WTC11 (cell line): ENCODE data around the gene CELSR1. TPM values are rescaled to one million over a fixed set of nuclear protein-coding genes. Genes with fewer than 3 reads are reported as not detected.

Experiments
- ATAC-seq: fragments of 200-7000 bp; cut with Tn5 transposase; 2 replicates; pipeline ENCODE4 v1.10.0; 2021; ENCODE audit warnings: mild to moderate bottlenecking, moderate library complexity
- CTCF ChIA-PET: fragments of 300-600 bp; sonication (Branson Sonifier 250); formaldehyde crosslinking; loops from one replicate; lab custom pipeline; 2021; ENCODE audit warnings: antibody characterized with exemption; lab: Charles Lee
- POLR2A ChIA-PET: fragments of 350-600 bp; sonication (Branson Sonifier 250); formaldehyde crosslinking; loops from one replicate; lab custom pipeline; 2021; ENCODE audit warnings: antibody characterized with exemption; lab: Charles Lee
- DNase-seq: peaks from one replicate; pipeline ENCODE4 v3.0.0; 2021; ENCODE audit warnings: low spot score
- H3K27ac Mint-ChIP-seq: 2 replicates; pipeline ENCODE4 v1.8.0; 2021; ENCODE audit warnings: mixed read lengths
- H3K27me3 Mint-ChIP-seq: 2 replicates; pipeline ENCODE4 v1.8.0; 2021; ENCODE audit warnings: low read depth, mild to moderate bottlenecking, moderate library complexity, mixed read lengths
- H3K36me3 Mint-ChIP-seq: 2 replicates; pipeline ENCODE4 v1.8.0; 2021; ENCODE audit warnings: mixed read lengths
- H3K4me1 Mint-ChIP-seq: 2 replicates; pipeline ENCODE4 v1.8.0; 2022; ENCODE audit warnings: mixed read lengths
- H3K4me3 Mint-ChIP-seq: 2 replicates; pipeline ENCODE4 v1.8.0; 2021; ENCODE audit warnings: mild to moderate bottlenecking, moderate library complexity, mixed read lengths
- H3K9me3 Mint-ChIP-seq: 2 replicates; pipeline ENCODE4 v1.8.0; 2021; ENCODE audit warnings: mixed read lengths
- ARID4B ChIP-seq: sonication (generic); formaldehyde crosslinking; IDR thresholded peaks from 2 replicates; pipeline ENCODE4 v1.8.0; 2023; ENCODE audit warnings: missing genetic modification reagents, mild to moderate bottlenecking, borderline replicate concordance
- EMX1 ChIP-seq: fragments of 250-450 bp; sonication (Bioruptor Pico); IDR thresholded peaks from 2 replicates; pipeline ENCODE4 v1.8.0; 2021; ENCODE audit warnings: mild to moderate bottlenecking
- ERG ChIP-seq: fragments of 250-450 bp; sonication (Bioruptor Pico); IDR thresholded peaks from 2 replicates; pipeline ENCODE4 v1.8.0; 2021; ENCODE audit warnings: mild to moderate bottlenecking
- FOXP1 ChIP-seq: sonication (generic); formaldehyde crosslinking; IDR thresholded peaks from 2 replicates; pipeline ENCODE4 v1.8.0; 2022; ENCODE audit warnings: missing genetic modification reagents, mild to moderate bottlenecking, moderate library complexity, borderline replicate concordance
- MYBL2 ChIP-seq: sonication (generic); formaldehyde crosslinking; IDR thresholded peaks from 2 replicates; pipeline ENCODE4 v1.8.1; 2023; ENCODE audit warnings: mild to moderate bottlenecking, moderate library complexity, missing genetic modification reagents
- NR2C2 ChIP-seq: sonication (generic); formaldehyde crosslinking; IDR thresholded peaks from 2 replicates; pipeline ENCODE4 v1.8.0; 2022; ENCODE audit warnings: mild to moderate bottlenecking, missing genetic modification reagents
- NR3C1 ChIP-seq: sonication (generic); formaldehyde crosslinking; conservative IDR thresholded peaks from 2 replicates; pipeline ENCODE4 v1.8.1; 2023; ENCODE audit warnings: low read depth, mild to moderate bottlenecking, missing genetic modification reagents
- OVOL2 ChIP-seq: fragments of 250-450 bp; sonication (Bioruptor Pico); IDR thresholded peaks from 2 replicates; pipeline ENCODE4 v1.9.0; 2021; ENCODE audit warnings: mild to moderate bottlenecking, borderline replicate concordance
- PRRX2 ChIP-seq: fragments of 250-450 bp; sonication (Bioruptor Pico); IDR thresholded peaks from 2 replicates; pipeline ENCODE4 v1.8.0; 2021; ENCODE audit warnings: mild to moderate bottlenecking
- RELA ChIP-seq: sonication (generic); formaldehyde crosslinking; IDR thresholded peaks from 2 replicates; pipeline ENCODE4 v1.8.1; 2022; ENCODE audit warnings: missing genetic modification reagents, mild to moderate bottlenecking, borderline replicate concordance
- TP53 ChIP-seq: sonication (generic); formaldehyde crosslinking; IDR thresholded peaks from 2 replicates; pipeline ENCODE4 v1.8.1; 2023; ENCODE audit warnings: mild to moderate bottlenecking, missing genetic modification reagents
- ZBTB21 ChIP-seq: sonication (generic); formaldehyde crosslinking; IDR thresholded peaks from 2 replicates; pipeline ENCODE4 v1.8.1; 2023; ENCODE audit warnings: mild to moderate bottlenecking, missing genetic modification reagents, borderline replicate concordance
- total RNA-seq: library from RNA; stranded (reverse); gene quantifications from 3 replicates; pipeline ENCODE4 v1.2.3, GENCODE V29; 2021
- TF ChIP-seq, protein P1 (sequence below): sonication (generic); formaldehyde crosslinking; IDR thresholded peaks from 2 replicates; pipeline ENCODE4 v1.8.1; 2023; ENCODE audit warnings: mild to moderate bottlenecking, missing genetic modification reagents, moderate library complexity
- TF ChIP-seq, protein P2 (sequence below): sonication (generic); formaldehyde crosslinking; IDR thresholded peaks from 2 replicates; pipeline ENCODE4 v1.8.1; 2023; ENCODE audit warnings: mild to moderate bottlenecking, moderate library complexity, missing genetic modification reagents
- TF ChIP-seq, protein P3 (sequence below): sonication (generic); formaldehyde crosslinking; IDR thresholded peaks from 2 replicates; pipeline ENCODE4 v1.8.0; 2022; ENCODE audit warnings: mild to moderate bottlenecking, missing genetic modification reagents
- TF ChIP-seq, protein P4 (sequence below): sonication (generic); formaldehyde crosslinking; IDR thresholded peaks from 2 replicates; pipeline ENCODE4 v1.8.1; 2022; ENCODE audit warnings: mild to moderate bottlenecking, missing genetic modification reagents, moderate library complexity, borderline replicate concordance

Gene CELSR1
- total RNA-seq, 1 experiment from 2014 or later, result 16.8 TPM

DNA sequence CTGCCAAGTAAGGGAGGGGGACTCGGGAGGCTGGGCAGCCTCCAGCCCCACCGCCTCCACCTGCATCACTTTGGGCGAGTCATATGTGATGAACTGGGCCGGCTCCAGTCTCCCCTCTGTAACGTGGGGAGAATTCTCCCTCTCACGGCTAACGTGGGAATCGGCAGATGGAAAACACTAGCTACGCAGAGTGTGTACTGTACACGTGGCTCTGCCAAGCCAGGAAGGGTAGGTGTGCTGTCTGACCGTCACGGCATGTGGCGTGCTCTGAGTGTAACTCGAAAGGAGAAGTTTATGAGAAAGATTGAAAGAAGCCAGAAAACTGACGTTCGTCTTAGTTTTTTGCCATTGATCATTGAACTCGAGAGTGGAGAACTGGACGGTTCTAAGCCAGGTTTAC, 188.2 kb downstream of the CELSR1 start:
- Mint-ChIP-seq H3K36me3 (peaks cover 75% of the 10 kb centered on the region), H3K9me3 (no peaks in the 10 kb centered on the region), H3K27ac (no peak overlapping the region), H3K27me3 (no peaks in the 10 kb centered on the region), H3K4me3 (no peak overlapping the region), H3K4me1 (no peaks in the 10 kb centered on the region)
- ChIA-PET POLR2A (no interaction called here), CTCF (no interaction called here)
- DNase-seq, result no peak
- TF ChIP-seq, protein P1, sequence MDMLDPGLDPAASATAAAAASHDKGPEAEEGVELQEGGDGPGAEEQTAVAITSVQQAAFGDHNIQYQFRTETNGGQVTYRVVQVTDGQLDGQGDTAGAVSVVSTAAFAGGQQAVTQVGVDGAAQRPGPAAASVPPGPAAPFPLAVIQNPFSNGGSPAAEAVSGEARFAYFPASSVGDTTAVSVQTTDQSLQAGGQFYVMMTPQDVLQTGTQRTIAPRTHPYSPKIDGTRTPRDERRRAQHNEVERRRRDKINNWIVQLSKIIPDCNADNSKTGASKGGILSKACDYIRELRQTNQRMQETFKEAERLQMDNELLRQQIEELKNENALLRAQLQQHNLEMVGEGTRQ, result no peak
- TF ChIP-seq NR2C2 (CRISPR knock-in tag) (no peak), ARID4B (CRISPR knock-in tag) (no peak), ERG (CRISPR knock-in tag) (no peak), FOXP1 (no peak), MYBL2 (no peak), TP53 (CRISPR knock-in tag) (no peak), NR3C1 (CRISPR knock-in tag) (no peak), OVOL2 (no peak), ZBTB21 (CRISPR knock-in tag) (no peak), PRRX2 (CRISPR knock-in tag) (no peak), EMX1 (CRISPR knock-in tag) (no peak), RELA (no peak)
- TF ChIP-seq, protein P2, sequence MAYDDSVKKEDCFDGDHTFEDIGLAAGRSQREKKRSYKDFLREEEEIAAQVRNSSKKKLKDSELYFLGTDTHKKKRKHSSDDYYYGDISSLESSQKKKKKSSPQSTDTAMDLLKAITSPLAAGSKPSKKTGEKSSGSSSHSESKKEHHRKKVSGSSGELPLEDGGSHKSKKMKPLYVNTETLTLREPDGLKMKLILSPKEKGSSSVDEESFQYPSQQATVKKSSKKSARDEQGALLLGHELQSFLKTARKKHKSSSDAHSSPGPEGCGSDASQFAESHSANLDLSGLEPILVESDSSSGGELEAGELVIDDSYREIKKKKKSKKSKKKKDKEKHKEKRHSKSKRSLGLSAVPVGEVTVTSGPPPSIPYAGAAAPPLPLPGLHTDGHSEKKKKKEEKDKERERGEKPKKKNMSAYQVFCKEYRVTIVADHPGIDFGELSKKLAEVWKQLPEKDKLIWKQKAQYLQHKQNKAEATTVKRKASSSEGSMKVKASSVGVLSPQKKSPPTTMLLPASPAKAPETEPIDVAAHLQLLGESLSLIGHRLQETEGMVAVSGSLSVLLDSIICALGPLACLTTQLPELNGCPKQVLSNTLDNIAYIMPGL (CRISPR knock-in tag), result no peak
- TF ChIP-seq, protein P3, sequence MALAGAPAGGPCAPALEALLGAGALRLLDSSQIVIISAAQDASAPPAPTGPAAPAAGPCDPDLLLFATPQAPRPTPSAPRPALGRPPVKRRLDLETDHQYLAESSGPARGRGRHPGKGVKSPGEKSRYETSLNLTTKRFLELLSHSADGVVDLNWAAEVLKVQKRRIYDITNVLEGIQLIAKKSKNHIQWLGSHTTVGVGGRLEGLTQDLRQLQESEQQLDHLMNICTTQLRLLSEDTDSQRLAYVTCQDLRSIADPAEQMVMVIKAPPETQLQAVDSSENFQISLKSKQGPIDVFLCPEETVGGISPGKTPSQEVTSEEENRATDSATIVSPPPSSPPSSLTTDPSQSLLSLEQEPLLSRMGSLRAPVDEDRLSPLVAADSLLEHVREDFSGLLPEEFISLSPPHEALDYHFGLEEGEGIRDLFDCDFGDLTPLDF (CRISPR knock-in tag), result no peak
- TF ChIP-seq, protein P4, sequence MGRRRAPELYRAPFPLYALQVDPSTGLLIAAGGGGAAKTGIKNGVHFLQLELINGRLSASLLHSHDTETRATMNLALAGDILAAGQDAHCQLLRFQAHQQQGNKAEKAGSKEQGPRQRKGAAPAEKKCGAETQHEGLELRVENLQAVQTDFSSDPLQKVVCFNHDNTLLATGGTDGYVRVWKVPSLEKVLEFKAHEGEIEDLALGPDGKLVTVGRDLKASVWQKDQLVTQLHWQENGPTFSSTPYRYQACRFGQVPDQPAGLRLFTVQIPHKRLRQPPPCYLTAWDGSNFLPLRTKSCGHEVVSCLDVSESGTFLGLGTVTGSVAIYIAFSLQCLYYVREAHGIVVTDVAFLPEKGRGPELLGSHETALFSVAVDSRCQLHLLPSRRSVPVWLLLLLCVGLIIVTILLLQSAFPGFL (CRISPR knock-in tag), result no peak
- ATAC-seq, result no peak
